NT2/D1 (cell line): Measurements from ENCODE around the gene PRRG2.

Experiments used
- YY1 ChIP-seq: IDR thresholded peaks from 2 replicates; pipeline ENCODE4 v1.6.1; 2011; ENCODE audit not compliant: insufficient read length, insufficient read depth
- ZNF274 ChIP-seq: IDR thresholded peaks from 2 replicates; pipeline ENCODE4 v1.6.1; 2011; ENCODE audit warnings: mild to moderate bottlenecking, low read depth, low read length

- TF ChIP-seq ZNF274: no peak
- no peak for TF ChIP-seq YY1
These were observed 39.2 kb upstream of the PRRG2 start for GRCh38 chr19:49541914-49542313.
